ENCODE data around the gene GJB3. TPM values are rescaled to one million over a fixed set of nuclear protein-coding genes. Genes with fewer than 3 reads are reported as not detected.

Gene GJB3
- polyA plus RNA-seq, 2 of the 4 experiments (the other 2 are of a cell fraction): 0.50 to 0.76 TPM

GRCh38 chr1:34785231-34785874 is 4.3 kb downstream of the GJB3 start:
- 83% methylated on average over 22 of the region's 22 CpGs for WGBS (ENCODE audit: missing lambda C conversion rate)
- CTCF ChIA-PET: interaction anchor here (1.1 to 1.2 kb wide), 3 partner anchors 11 to 82 kb away, joined by 3 to 4 read pairs (median 3); no protein-coding TSS in a partner anchor
- ATAC-seq (no peak), DNase-seq (ENCODE audit: low read depth in 1 of 2, low spot score in 1 of 2) (no peak), FAIRE-seq (no peak)
- Histone ChIP-seq H3K27ac (no peak overlapping the region), H3K9me3 (no peaks in the 10 kb centered on the region), H3K4me2 (no peak overlapping the region), H3K4me1 (peaks cover 9% of the 10 kb centered on the region; the same call in 1 of the 3 replicates), H3K4me3 (no peak overlapping the region)
- POLR2A ChIA-PET: no interaction called here
- TF ChIP-seq ZFP36 (IDR thresholded peaks at IDR 0.05; ENCODE audit: borderline replicate concordance, partially characterized antibody): no peak
- TF ChIP-seq, protein P1, sequence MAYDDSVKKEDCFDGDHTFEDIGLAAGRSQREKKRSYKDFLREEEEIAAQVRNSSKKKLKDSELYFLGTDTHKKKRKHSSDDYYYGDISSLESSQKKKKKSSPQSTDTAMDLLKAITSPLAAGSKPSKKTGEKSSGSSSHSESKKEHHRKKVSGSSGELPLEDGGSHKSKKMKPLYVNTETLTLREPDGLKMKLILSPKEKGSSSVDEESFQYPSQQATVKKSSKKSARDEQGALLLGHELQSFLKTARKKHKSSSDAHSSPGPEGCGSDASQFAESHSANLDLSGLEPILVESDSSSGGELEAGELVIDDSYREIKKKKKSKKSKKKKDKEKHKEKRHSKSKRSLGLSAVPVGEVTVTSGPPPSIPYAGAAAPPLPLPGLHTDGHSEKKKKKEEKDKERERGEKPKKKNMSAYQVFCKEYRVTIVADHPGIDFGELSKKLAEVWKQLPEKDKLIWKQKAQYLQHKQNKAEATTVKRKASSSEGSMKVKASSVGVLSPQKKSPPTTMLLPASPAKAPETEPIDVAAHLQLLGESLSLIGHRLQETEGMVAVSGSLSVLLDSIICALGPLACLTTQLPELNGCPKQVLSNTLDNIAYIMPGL (CRISPR knock-in tag; IDR thresholded peaks at IDR 0.05; ENCODE audit: borderline replicate concordance): no peak
- no peak for TF ChIP-seq HOXB13 (CRISPR knock-in tag; IDR thresholded peaks at IDR 0.05; ENCODE audit: low read depth)
- no peak for TF ChIP-seq NFE2L2 (conservative IDR thresholded peaks at IDR 0.05; ENCODE audit: low read length)
- no peak for TF ChIP-seq JUNB (IDR thresholded peaks at IDR 0.05)

GRCh38 chr1:34785875-34786470 is 5.0 kb downstream of the GJB3 start:
- H3K27ac ChIP-seq: no peak overlapping the region
- WGBS (ENCODE audit: missing lambda C conversion rate): 65% methylated on average over 4 of the region's 4 CpGs
- no peaks in the 10 kb centered on the region for H3K9me3 ChIP-seq
- no peak for FAIRE-seq
- no peak for DNase-seq (ENCODE audit: low read depth in 1 of 2, low spot score in 1 of 2)
- ATAC-seq: peak in 1 of 2 experiments; percentile 24; a peak in 3 of 6 replicates
- ChIA-PET CTCF (interaction anchor here (0.6 to 3.8 kb wide), 14 partner anchors 9 to 187 kb away, joined by 3 to 34 read pairs (median 4); partner anchors contain the start of gene SMIM12), POLR2A (no interaction called here)
- H3K4me3 ChIP-seq: no peak overlapping the region
- TF ChIP-seq CHD4 (IDR thresholded peaks at IDR 0.05; ENCODE audit: borderline replicate concordance) (no peak), ZNF302 (CRISPR knock-in tag; IDR thresholded peaks at IDR 0.05) (no peak), HOXA7 (CRISPR knock-in tag; IDR thresholded peaks at IDR 0.05) (no peak), KDM5A (IDR thresholded peaks at IDR 0.05) (no peak), HES2 (IDR thresholded peaks at IDR 0.05) (no peak), TFCP2L1 (CRISPR knock-in tag; IDR thresholded peaks at IDR 0.05) (no peak), KDM1A (IDR thresholded peaks at IDR 0.05; ENCODE audit: low read depth) (no peak), SMC3 (IDR thresholded peaks at IDR 0.05) (no peak), RARB (CRISPR knock-in tag; IDR thresholded peaks at IDR 0.05) (no peak), MAZ (IDR thresholded peaks at IDR 0.05; ENCODE audit: borderline replicate concordance, low read depth, low read length) (no peak), GATA3 (IDR thresholded peaks at IDR 0.05; ENCODE audit: borderline replicate concordance) (no peak), NFE2L2 (conservative IDR thresholded peaks at IDR 0.05; ENCODE audit: low read length) (no peak), ZC3H11A (IDR thresholded peaks at IDR 0.05) (no peak)
- TF ChIP-seq, protein P2, sequence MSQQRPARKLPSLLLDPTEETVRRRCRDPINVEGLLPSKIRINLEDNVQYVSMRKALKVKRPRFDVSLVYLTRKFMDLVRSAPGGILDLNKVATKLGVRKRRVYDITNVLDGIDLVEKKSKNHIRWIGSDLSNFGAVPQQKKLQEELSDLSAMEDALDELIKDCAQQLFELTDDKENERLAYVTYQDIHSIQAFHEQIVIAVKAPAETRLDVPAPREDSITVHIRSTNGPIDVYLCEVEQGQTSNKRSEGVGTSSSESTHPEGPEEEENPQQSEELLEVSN (IDR thresholded peaks at IDR 0.05; ENCODE audit: borderline replicate concordance, low read depth): no peak
- TF ChIP-seq, protein P3, sequence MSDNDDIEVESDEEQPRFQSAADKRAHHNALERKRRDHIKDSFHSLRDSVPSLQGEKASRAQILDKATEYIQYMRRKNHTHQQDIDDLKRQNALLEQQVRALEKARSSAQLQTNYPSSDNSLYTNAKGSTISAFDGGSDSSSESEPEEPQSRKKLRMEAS (IDR thresholded peaks at IDR 0.05): no peak
- peaks cover 6% of the 10 kb centered on the region; the same call in 1 of the 3 replicates for H3K4me1 ChIP-seq
- no peak overlapping the region for H3K4me2 ChIP-seq
